ENCODE data around the gene HBA1. TPM values are rescaled to one million over a fixed set of nuclear protein-coding genes. Genes with fewer than 3 reads are reported as not detected.
A peak's percentile ranks its signal among the peaks of the same experiment; 100 is the strongest.

HBA1 gene
- total RNA-seq, 1 donor: not detected

- H3K4me3 ChIP-seq (ENCODE audit: low read depth, low read length): peak within 1 kb of the TSS; percentile 43
- DNase-seq (ENCODE audit: low read depth): no peak
- TF ChIP-seq, protein P1, sequence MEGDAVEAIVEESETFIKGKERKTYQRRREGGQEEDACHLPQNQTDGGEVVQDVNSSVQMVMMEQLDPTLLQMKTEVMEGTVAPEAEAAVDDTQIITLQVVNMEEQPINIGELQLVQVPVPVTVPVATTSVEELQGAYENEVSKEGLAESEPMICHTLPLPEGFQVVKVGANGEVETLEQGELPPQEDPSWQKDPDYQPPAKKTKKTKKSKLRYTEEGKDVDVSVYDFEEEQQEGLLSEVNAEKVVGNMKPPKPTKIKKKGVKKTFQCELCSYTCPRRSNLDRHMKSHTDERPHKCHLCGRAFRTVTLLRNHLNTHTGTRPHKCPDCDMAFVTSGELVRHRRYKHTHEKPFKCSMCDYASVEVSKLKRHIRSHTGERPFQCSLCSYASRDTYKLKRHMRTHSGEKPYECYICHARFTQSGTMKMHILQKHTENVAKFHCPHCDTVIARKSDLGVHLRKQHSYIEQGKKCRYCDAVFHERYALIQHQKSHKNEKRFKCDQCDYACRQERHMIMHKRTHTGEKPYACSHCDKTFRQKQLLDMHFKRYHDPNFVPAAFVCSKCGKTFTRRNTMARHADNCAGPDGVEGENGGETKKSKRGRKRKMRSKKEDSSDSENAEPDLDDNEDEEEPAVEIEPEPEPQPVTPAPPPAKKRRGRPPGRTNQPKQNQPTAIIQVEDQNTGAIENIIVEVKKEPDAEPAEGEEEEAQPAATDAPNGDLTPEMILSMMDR (IDR thresholded peaks at IDR 0.05; ENCODE audit: insufficient read depth, low read length): no peak
Measured at GRCh38 chr16:180101-180675, 3.7 kb downstream of the HBA1 start, which contains the start of gene HBQ1. Gene HBQ1, plus strand, starts transcription at chr16:180459. Its CDS starts 28 bp downstream, at chr16:180487.

GRCh38 chr16:180681-181564, 4.4 kb downstream of the HBA1 start:
- H3K4me3 ChIP-seq (ENCODE audit: low read depth, low read length): peak overlapping the region; percentile 43
- peak; percentile 49 for DNase-seq (ENCODE audit: low read depth)

GRCh38 chr16:181565-182021, 5.1 kb downstream of the HBA1 start:
- no peak for DNase-seq (ENCODE audit: low read depth)
- TF ChIP-seq, protein P1 (IDR thresholded peaks at IDR 0.05; ENCODE audit: insufficient read depth, low read length): peak; percentile 89
- H3K4me3 ChIP-seq (ENCODE audit: low read depth, low read length): no peak overlapping the region

More at GRCh38 chr16:180681-181564, 4.4 kb downstream of the HBA1 start:
- TF ChIP-seq, protein P1 (IDR thresholded peaks at IDR 0.05; ENCODE audit: insufficient read depth, low read length): peak; percentile 18

GRCh38 chr16:183005-183404, 6.5 kb downstream of the HBA1 start:
- TF ChIP-seq, protein P1 (IDR thresholded peaks at IDR 0.05; ENCODE audit: insufficient read depth, low read length): no peak
- no peak overlapping the region for H3K4me3 ChIP-seq (ENCODE audit: low read depth, low read length)
- DNase-seq (ENCODE audit: low read depth): no peak

GRCh38 chr16:185213-185612, 8.7 kb downstream of the HBA1 start:
- TF ChIP-seq, protein P1 (IDR thresholded peaks at IDR 0.05; ENCODE audit: insufficient read depth, low read length): no peak
- no peak overlapping the region for H3K4me3 ChIP-seq (ENCODE audit: low read depth, low read length)
- no peak for DNase-seq (ENCODE audit: low read depth)

DNA sequence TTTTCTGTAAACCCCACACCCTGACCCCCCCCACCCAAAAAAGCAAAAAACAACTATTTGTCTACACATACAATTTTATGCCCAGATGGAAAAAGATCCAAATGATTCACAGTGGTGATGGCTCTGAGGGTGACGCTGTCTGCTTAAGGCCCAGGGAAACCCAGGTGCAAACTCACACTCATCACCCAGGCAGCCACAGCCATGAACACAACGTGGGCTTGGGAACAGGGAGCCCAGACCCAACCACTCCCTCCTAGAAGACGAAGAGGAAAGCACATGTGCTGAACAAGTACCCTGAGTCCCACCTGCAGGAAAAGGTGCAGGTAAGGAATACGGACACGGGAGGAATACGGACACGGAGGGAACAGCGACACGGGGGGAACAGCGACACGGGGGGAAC, 9.2 kb downstream of the HBA1 start:
- no peak overlapping the region for H3K4me3 ChIP-seq (ENCODE audit: low read depth, low read length)
- TF ChIP-seq, protein P1 (IDR thresholded peaks at IDR 0.05; ENCODE audit: insufficient read depth, low read length): no peak
- no peak for DNase-seq (ENCODE audit: low read depth)

Measured in fibroblast of the aortic adventitia (primary cell).